Activated CD4-positive, alpha-beta T cell treated with anti-CD3 and anti-CD28 coated beads for 36 hours (primary cell): ENCODE results near the gene LDLR. TPM values are rescaled to one million over a fixed set of nuclear protein-coding genes. Genes with fewer than 3 reads are reported as not detected.

Source experiments
- ATAC-seq: fragments of 200-7000 bp; cut with Tn5 transposase; one replicate; pipeline ENCODE4 v1.10.0; 2021; ENCODE audit warnings: mild to moderate bottlenecking, moderate library complexity
- CTCF ChIA-PET: fragments of 350-600 bp; sonication (Branson Sonifier 250); formaldehyde crosslinking; loops from one replicate; lab custom pipeline; 2021; ENCODE audit warnings: antibody characterized with exemption; lab: Charles Lee
- POLR2A ChIA-PET: fragments of 350-600 bp; sonication (Branson Sonifier 250); formaldehyde crosslinking; loops from one replicate; lab custom pipeline; 2021; ENCODE audit warnings: antibody characterized with exemption, inconsistent platforms; lab: Charles Lee
- DNase-seq: peaks from one replicate; pipeline ENCODE4 v3.0.0-alpha.2; 2020
- H3K27ac Mint-ChIP-seq: one replicate; pipeline ENCODE4 v1.8.0; 2021; ENCODE audit warnings: mixed read lengths
- H3K27me3 Mint-ChIP-seq: one replicate; pipeline ENCODE4 v1.8.0; 2021; ENCODE audit warnings: mixed read lengths
- H3K36me3 Mint-ChIP-seq: one replicate; pipeline ENCODE4 v1.8.0; 2021; ENCODE audit warnings: low read depth, mixed read lengths
- H3K4me1 Mint-ChIP-seq: one replicate; pipeline ENCODE4 v1.8.0; 2021; ENCODE audit warnings: mixed read lengths
- H3K4me3 Mint-ChIP-seq: one replicate; pipeline ENCODE4 v1.8.0; 2021; ENCODE audit warnings: mild to moderate bottlenecking, moderate library complexity, mixed read lengths
- H3K9me3 Mint-ChIP-seq: one replicate; pipeline ENCODE4 v1.8.0; 2021; ENCODE audit warnings: low read depth, mixed read lengths
- intact Hi-C, 2 experiments: fragments of 100-400 bp; cut with DNase I in 1 of 2; cut with micrococcal nuclease in 1 of 2; formaldehyde crosslinking; loops; one replicate each; pipeline versions ENCODE4 v1.14.2 to v1.15.1; 2022 to 2024; cut with DNase I, micrococcal nuclease
- total RNA-seq, 2 experiments: library from RNA; stranded (reverse); gene quantifications; one replicate each; pipeline ENCODE4 v1.2.3, GENCODE V29; 2021

The LDLR gene
- total RNA-seq: 10 to 100 TPM; 73.0 to 73.8 TPM

DNA sequence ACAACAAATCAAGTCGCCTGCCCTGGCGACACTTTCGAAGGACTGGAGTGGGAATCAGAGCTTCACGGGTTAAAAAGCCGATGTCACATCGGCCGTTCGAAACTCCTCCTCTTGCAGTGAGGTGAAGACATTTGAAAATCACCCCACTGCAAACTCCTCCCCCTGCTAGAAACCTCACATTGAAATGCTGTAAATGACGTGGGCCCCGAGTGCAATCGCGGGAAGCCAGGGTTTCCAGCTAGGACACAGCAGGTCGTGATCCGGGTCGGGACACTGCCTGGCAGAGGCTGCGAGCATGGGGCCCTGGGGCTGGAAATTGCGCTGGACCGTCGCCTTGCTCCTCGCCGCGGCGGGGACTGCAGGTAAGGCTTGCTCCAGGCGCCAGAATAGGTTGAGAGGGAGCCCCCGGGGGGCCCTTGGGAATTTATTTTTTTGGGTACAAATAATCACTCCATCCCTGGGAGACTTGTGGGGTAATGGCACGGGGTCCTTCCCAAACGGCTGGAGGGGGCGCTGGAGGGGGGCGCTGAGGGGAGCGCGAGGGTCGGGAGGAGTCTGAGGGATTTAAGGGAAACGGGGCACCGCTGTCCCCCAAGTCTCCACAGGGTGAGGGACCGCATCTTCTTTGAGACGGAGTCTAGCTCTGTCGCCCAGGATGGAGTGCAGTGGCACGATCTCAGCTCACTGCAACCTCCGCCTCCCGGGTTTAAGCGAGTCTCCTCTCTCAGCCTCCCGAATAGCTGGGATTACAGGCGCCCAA, at the start of gene LDLR:
Gene LDLR (plus strand): TSS at position 210 of the 760 bp plus-strand sequence. CDS start 86 bp downstream, at position 296.
- ChIA-PET POLR2A (interaction anchor here (0.6 to 1.4 kb wide), 7 partner anchors 16 to 578 kb away, joined by 3 to 7 read pairs (median 4); partner anchors contain the start of gene TMED1), CTCF (interaction anchor here (0.5 to 2.5 kb wide), 9 partner anchors 9 to 307 kb away, joined by 3 to 6 read pairs (median 3); partner anchors contain the start of gene TMED1)
- ATAC-seq (peak; percentile 63), DNase-seq (peak; percentile 91)
- Mint-ChIP-seq H3K9me3 (no peaks in the 10 kb centered on the region), H3K27ac (peak within 1 kb of the TSS; percentile 97), H3K27me3 (no peaks in the 10 kb centered on the region), H3K36me3 (peaks cover 39% of the 10 kb centered on the region), H3K4me3 (peak within 1 kb of the TSS; percentile 93), H3K4me1 (peaks cover 48% of the 10 kb centered on the region)
- intact Hi-C loops: loop anchor here (1.0 to 10.0 kb wide), 18 partner anchors 41 to 1703 kb away; partner anchors contain the start of genes SPC24 (in 2 of the 2), ANGPTL6 (in 1 of the 2), CARM1 (in 1 of the 2) and CDC37 (in 1 of the 2)

DNA sequence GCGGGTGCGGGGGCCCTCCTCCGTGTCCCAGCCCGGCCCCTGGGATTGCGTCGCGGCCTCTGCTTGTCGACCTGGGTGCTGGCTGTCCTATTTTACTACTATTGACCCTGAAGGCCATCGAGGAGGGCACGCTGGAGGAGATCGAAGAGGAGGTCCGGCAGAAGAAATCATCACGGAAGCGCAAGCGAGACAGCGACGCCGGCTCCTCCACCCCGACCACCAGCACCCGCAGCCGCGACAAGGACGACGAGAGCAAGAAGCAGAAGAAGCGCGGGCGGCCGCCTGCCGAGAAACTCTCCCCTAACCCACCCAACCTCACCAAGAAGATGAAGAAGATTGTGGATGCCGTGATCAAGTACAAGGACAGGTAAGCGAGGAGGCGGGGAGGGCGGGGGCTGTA, 48.1 kb upstream of the LDLR start:
- intact Hi-C loops: no loop called here
- Mint-ChIP-seq H3K4me1 (no peaks in the 10 kb centered on the region), H3K4me3 (no peak overlapping the region), H3K36me3 (peaks cover 38% of the 10 kb centered on the region), H3K27ac (no peak overlapping the region), H3K27me3 (no peaks in the 10 kb centered on the region), H3K9me3 (no peaks in the 10 kb centered on the region)
- POLR2A ChIA-PET: interaction anchor here (0.6 kb wide), 1 partner anchor 71 kb away, joined by 3 read pairs; no protein-coding TSS in a partner anchor
- ATAC-seq (no peak), DNase-seq (no peak)
- CTCF ChIA-PET: no interaction called here

DNA sequence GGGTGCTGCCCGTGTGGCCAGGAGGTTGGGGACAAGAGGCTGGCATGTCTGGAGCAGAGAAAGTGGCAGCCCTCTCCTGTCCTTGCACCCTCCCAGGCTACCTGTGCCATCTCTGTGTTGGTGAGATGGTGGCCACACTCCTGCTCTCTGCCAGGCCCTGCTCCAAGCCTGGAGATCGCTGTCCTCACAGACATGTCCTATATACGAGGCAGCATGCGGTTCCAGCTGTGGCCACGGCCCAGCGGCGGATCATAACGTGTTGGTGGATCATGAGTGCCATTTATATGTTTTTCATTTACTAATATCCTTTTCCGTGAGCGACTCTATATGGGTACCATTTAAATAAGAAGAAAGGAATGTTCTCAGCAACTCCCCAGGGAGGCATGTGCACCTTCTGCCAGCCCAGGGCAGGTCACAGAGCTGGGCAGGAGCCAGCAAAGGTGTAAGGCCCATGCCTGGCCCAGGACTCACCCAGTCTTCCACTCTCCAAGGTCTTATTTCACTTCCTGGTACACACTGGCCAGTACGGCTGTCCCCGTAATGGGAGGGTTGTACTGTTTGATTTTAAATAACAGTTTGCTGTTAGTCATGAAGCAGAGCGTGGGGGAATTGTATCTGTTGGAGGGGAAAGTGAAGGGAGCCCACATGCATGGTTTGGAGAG, 47.2 kb upstream of the LDLR start:
- no peak for DNase-seq
- H3K9me3 Mint-ChIP-seq: no peaks in the 10 kb centered on the region
- POLR2A ChIA-PET: no interaction called here
- no peak for ATAC-seq
- intact Hi-C loops: no loop called here
- CTCF ChIA-PET: no interaction called here
- no peak overlapping the region for H3K4me3 Mint-ChIP-seq
- no peaks in the 10 kb centered on the region for H3K4me1 Mint-ChIP-seq
- no peak overlapping the region for H3K27ac Mint-ChIP-seq
- H3K36me3 Mint-ChIP-seq: peaks cover 32% of the 10 kb centered on the region
- no peaks in the 10 kb centered on the region for H3K27me3 Mint-ChIP-seq

DNA sequence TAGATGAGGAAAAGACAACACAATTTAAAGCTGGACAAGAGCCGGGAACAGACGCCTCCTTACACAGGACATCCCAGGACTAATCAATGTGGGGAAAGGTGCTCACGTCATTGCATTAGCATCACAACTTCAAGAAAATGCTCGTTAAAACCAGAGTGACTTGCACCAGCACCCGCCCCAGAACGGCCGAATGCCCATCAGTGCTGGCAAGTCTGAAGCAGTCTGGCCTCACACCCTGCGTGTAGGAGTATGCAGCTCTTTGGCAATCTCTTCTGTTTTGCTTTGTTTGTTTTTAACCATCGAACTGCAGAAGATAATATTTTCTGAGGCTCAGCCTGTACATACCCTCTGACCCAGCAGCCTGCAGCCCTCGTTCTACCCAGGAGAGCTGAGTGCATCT, 44.8 kb upstream of the LDLR start:
- Mint-ChIP-seq H3K27ac (no peak overlapping the region), H3K9me3 (no peaks in the 10 kb centered on the region), H3K4me3 (no peak overlapping the region), H3K27me3 (no peaks in the 10 kb centered on the region), H3K36me3 (peaks cover 33% of the 10 kb centered on the region), H3K4me1 (peaks cover 17% of the 10 kb centered on the region)
- POLR2A ChIA-PET: interaction anchor here (1.1 kb wide), 1 partner anchor 51 kb away, joined by 5 read pairs; no protein-coding TSS in a partner anchor
- no peak for ATAC-seq
- intact Hi-C loops: no loop called here
- no peak for DNase-seq
- CTCF ChIA-PET: interaction anchor here (0.6 to 1.4 kb wide), 3 partner anchors 9 to 230 kb away, joined by 3 to 8 read pairs (median 3); no protein-coding TSS in a partner anchor

DNA sequence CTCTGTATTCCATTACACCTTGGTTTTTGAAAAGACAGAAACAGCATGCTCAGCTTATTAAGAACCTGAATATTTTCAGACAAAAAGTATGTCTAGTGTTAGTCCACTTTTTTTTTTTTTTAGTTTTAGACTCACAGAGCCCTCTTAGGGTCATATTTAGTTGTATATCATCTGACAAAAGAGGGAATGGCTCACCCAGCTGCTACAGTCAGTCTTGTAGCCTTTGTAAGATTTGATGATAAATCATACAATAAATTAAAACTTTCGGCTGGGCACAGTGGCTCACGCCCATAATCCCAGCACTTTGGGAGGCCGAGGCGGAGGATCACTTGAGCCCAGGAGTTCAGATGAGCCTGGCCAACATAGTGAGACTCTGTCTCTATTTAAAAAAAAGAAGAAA, 43.7 kb upstream of the LDLR start:
- no peak overlapping the region for H3K4me3 Mint-ChIP-seq
- ATAC-seq (no peak), DNase-seq (no peak)
- H3K27me3 Mint-ChIP-seq: no peaks in the 10 kb centered on the region
- no peak overlapping the region for H3K27ac Mint-ChIP-seq
- POLR2A ChIA-PET: no interaction called here
- no peaks in the 10 kb centered on the region for H3K9me3 Mint-ChIP-seq
- CTCF ChIA-PET: interaction anchor here (0.6 to 1.4 kb wide), 2 partner anchors 10 to 89 kb away, joined by 3 to 8 read pairs; no protein-coding TSS in a partner anchor
- peaks cover 27% of the 10 kb centered on the region for H3K4me1 Mint-ChIP-seq
- H3K36me3 Mint-ChIP-seq: peaks cover 33% of the 10 kb centered on the region
- intact Hi-C loops: no loop called here

DNA sequence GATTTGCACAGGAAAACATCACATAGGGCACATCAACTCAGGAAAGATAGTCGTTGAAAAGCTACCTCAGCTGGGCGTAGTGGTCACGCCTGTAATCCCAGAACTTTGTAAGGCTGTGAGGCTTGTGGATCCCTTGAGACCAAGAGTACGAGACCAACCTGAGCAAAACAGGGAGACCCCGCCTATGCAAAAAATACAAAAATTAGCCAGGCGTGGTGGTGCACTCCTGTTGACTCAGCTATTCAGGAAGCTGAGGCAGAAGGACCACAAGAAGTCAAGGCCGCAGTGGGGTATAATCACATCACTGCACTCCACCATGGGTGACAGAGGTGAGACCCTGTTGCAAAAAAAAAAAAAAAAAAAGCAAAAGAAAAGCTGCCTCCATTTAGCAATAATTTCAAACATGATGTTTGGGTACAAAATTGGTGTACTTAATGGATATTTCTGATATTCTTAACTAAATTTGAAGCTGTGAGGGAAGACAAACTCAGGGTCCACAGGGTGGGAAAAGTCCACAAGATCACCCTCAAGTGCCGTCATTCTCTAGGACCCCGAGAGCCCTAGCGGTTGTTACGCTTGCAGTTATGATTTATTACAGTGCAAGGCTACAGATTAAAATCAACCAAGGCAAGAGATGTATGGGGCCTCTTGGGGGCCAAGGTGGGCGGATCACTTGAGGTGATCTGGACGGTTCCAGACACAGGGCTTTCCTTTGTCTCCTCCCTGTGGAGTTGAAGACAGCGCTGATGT, 42.5 kb upstream of the LDLR start:
- H3K27me3 Mint-ChIP-seq: no peaks in the 10 kb centered on the region
- H3K4me3 Mint-ChIP-seq: no peak overlapping the region
- H3K9me3 Mint-ChIP-seq: no peaks in the 10 kb centered on the region
- peaks cover 31% of the 10 kb centered on the region for H3K4me1 Mint-ChIP-seq
- ChIA-PET CTCF (interaction anchor here (1.0 kb wide), 1 partner anchor 11 kb away, joined by 3 read pairs; no protein-coding TSS in a partner anchor), POLR2A (no interaction called here)
- no peak overlapping the region for H3K27ac Mint-ChIP-seq
- ATAC-seq: no peak
- H3K36me3 Mint-ChIP-seq: peaks cover 26% of the 10 kb centered on the region
- no peak for DNase-seq
- intact Hi-C loops: no loop called here

DNA sequence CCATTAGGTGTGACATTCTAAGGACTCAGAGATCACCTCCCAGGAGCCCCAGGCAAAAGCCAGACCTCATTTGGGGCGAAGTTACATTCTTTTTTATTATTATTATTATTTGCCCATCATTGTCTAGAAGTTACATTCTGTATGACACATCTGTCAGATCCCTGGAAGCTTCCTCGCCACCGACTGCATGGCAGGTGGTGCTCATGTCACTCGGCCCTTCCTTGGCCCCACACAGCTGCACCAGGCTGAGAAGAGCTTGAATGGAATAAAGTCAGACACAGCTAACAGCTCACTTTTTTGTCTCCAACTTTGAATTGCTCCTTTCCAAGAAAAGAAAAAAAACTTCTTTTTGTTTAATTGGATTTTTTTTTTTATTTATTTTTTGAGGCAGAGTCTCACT, 41.4 kb upstream of the LDLR start:
- no peak for DNase-seq

DNA sequence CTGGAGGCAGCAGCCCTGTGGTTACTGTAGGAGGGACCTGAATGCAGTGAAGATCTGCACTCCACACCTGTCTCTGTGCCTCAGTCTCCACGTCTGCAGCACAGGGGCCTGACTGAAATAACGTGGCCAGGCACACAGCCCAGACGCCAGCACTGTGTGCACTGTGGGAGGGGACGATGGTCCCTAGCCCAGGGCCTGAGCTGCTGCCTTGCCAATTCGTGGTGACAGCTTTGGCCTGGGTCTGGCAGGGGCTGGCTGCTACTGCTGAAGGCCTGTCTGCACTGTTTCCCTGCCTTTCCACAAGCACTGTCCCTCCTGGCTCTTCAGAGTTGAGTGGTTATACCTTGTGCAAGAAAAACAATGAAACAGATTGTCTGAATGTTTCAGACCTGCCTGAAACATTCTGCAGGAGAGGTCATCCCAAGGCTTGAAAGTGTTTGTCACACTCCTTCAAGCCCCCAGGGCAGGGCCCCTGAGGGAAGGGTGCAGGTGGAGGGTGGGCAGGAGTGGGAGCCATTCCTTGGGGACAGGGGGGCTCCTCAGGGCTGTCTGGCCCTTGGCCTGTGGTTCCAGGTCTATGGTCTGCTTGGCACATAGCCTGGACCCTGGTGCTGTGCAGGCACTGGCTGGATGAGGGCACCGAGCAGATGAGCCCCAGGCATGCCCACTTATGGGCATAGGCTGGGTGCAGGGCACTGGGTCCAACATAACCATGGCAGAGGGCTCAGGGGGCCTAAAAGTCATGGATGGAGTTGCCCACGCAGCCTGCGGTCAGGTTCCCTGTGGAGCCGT, 38.7 kb upstream of the LDLR start:
- Mint-ChIP-seq H3K27me3 (no peaks in the 10 kb centered on the region), H3K4me3 (no peak overlapping the region), H3K36me3 (peaks cover 14% of the 10 kb centered on the region), H3K9me3 (no peaks in the 10 kb centered on the region), H3K4me1 (peaks cover 34% of the 10 kb centered on the region), H3K27ac (no peak overlapping the region)
- intact Hi-C loops: no loop called here
- POLR2A ChIA-PET: no interaction called here
- DNase-seq (no peak), ATAC-seq (no peak)
- CTCF ChIA-PET: interaction anchor here (1.3 to 1.5 kb wide), 2 partner anchors 10 to 108 kb away, joined by 3 read pairs; no protein-coding TSS in a partner anchor

More for the DNA sequence above, 41.4 kb upstream of the LDLR start:
- no peak overlapping the region for H3K27ac Mint-ChIP-seq
- H3K27me3 Mint-ChIP-seq: no peaks in the 10 kb centered on the region
- peaks cover 24% of the 10 kb centered on the region for H3K36me3 Mint-ChIP-seq
- H3K4me1 Mint-ChIP-seq: peaks cover 34% of the 10 kb centered on the region
- intact Hi-C loops: no loop called here
- no peak overlapping the region for H3K4me3 Mint-ChIP-seq
- no peak for ATAC-seq
- ChIA-PET POLR2A (no interaction called here), CTCF (interaction anchor here (0.5 to 0.9 kb wide), 4 partner anchors 12 to 112 kb away, joined by 3 to 4 read pairs (median 4); no protein-coding TSS in a partner anchor)
- no peaks in the 10 kb centered on the region for H3K9me3 Mint-ChIP-seq

DNA sequence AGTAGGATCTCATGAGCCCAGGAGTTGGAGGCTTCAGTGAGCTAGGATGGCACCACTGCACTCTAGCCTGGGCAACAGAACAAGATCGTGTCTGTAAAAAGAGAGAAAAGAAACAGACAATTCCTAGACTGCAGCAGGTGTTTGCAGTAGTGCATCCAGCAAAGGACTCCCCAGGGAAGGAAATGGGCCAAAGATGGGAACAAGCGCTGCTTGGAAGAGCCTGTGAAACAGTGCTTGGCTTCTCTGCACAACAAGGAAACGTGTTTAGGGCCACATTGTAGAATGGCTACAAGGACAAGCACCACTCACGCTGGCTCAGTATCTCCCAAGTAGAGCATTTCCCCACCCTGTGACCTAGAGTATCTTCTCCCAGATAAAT, 35.5 kb upstream of the LDLR start:
- no peak for DNase-seq
- Mint-ChIP-seq H3K27me3 (no peaks in the 10 kb centered on the region), H3K9me3 (no peaks in the 10 kb centered on the region), H3K27ac (no peak overlapping the region), H3K36me3 (peaks cover 9% of the 10 kb centered on the region), H3K4me3 (no peak overlapping the region), H3K4me1 (peaks cover 23% of the 10 kb centered on the region)
- ATAC-seq: no peak
- CTCF ChIA-PET: interaction anchor here (0.7 kb wide), 1 partner anchor 10 kb away, joined by 3 read pairs; no protein-coding TSS in a partner anchor
- intact Hi-C loops: no loop called here
- POLR2A ChIA-PET: no interaction called here

DNA sequence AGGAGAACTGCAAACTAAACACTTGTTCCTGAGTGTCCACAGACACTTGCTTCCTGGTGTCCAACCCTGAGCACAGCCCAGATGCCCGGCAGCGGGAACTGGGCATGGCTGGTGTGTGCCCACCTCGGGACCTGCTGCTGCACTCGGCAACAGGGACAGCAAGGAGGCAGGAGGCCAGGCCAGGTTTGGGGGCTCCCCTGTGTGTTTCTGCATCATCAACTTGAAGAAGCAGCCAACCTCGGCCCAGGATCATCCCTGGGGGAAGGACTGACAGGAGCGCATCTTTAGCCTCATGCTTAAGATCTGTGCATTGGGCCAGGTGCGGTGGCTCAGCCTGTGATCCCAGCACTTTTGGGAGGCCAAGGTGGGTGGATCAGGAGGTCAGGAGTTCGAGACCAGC, 35.1 kb upstream of the LDLR start:
- Mint-ChIP-seq H3K27ac (no peak overlapping the region), H3K4me1 (peaks cover 19% of the 10 kb centered on the region), H3K4me3 (no peak overlapping the region), H3K27me3 (no peaks in the 10 kb centered on the region), H3K9me3 (no peaks in the 10 kb centered on the region), H3K36me3 (peaks cover 11% of the 10 kb centered on the region)
- intact Hi-C loops: no loop called here
- POLR2A ChIA-PET: no interaction called here
- ATAC-seq: no peak
- DNase-seq: no peak
- CTCF ChIA-PET: no interaction called here
